ENCODE data around the gene ZBTB11. TPM values are rescaled to one million over a fixed set of nuclear protein-coding genes. Genes with fewer than 3 reads are reported as not detected.
"Not testable (repeated sequence)": the region's sequence is repeated elsewhere in the genome, so short reads cannot be mapped to it uniquely, and the experiment has no call there.

ZBTB11 gene
- total RNA-seq, 1 donor from 2014 or later: 18.8 TPM

GRCh38 chr3:101619734-101620133 is 57.2 kb downstream of the ZBTB11 start:
- Mint-ChIP-seq H3K4me3 (no peak overlapping the region), H3K27ac (no peak overlapping the region), H3K36me3 (no peaks in the 10 kb centered on the region), H3K27me3 (ENCODE audit: low read depth) (no peaks in the 10 kb centered on the region), H3K9me3 (peaks cover 4% of the 10 kb centered on the region), H3K4me1 (no peaks in the 10 kb centered on the region)
- no peak for DNase-seq (ENCODE audit: low spot score in 2 of 2, unreplicated experiment in 2 of 2)
- no peak for TF ChIP-seq CTCF (IDR thresholded peaks at IDR 0.05; ENCODE audit: unreplicated experiment)

GRCh38 chr3:101618726-101619125 is 58.2 kb downstream of the ZBTB11 start:
- peaks cover 3% of the 10 kb centered on the region for H3K9me3 Mint-ChIP-seq

GRCh38 chr3:101617478-101617877 is 59.5 kb downstream of the ZBTB11 start:
- no peak for TF ChIP-seq CTCF (IDR thresholded peaks at IDR 0.05; ENCODE audit: unreplicated experiment)
- H3K36me3 Mint-ChIP-seq: no peaks in the 10 kb centered on the region
- no peaks in the 10 kb centered on the region for H3K4me1 Mint-ChIP-seq
- H3K4me3 Mint-ChIP-seq: no peak overlapping the region
- DNase-seq (ENCODE audit: low spot score in 2 of 2, unreplicated experiment in 2 of 2): no peak
- H3K27me3 Mint-ChIP-seq (ENCODE audit: low read depth): no peaks in the 10 kb centered on the region
- H3K9me3 Mint-ChIP-seq: peaks cover 3% of the 10 kb centered on the region
- no peak overlapping the region for H3K27ac Mint-ChIP-seq

More at GRCh38 chr3:101618726-101619125, 58.2 kb downstream of the ZBTB11 start:
- no peaks in the 10 kb centered on the region for H3K36me3 Mint-ChIP-seq
- no peak for TF ChIP-seq CTCF (IDR thresholded peaks at IDR 0.05; ENCODE audit: unreplicated experiment)
- H3K27ac Mint-ChIP-seq: no peak overlapping the region
- no peaks in the 10 kb centered on the region for H3K4me1 Mint-ChIP-seq
- H3K4me3 Mint-ChIP-seq: no peak overlapping the region
- H3K27me3 Mint-ChIP-seq (ENCODE audit: low read depth): no peaks in the 10 kb centered on the region
- no peak for DNase-seq (ENCODE audit: low spot score in 2 of 2, unreplicated experiment in 2 of 2)

GRCh38 chr3:101615525-101615924 is 61.4 kb downstream of the ZBTB11 start:
- Mint-ChIP-seq H3K4me3 (no peak overlapping the region), H3K36me3 (no peaks in the 10 kb centered on the region), H3K4me1 (no peaks in the 10 kb centered on the region), H3K9me3 (no peaks in the 10 kb centered on the region), H3K27ac (no peak overlapping the region), H3K27me3 (ENCODE audit: low read depth) (no peaks in the 10 kb centered on the region)
- TF ChIP-seq CTCF (IDR thresholded peaks at IDR 0.05; ENCODE audit: unreplicated experiment): no peak
- no peak for DNase-seq (ENCODE audit: low spot score in 2 of 2, unreplicated experiment in 2 of 2)

GRCh38 chr3:101613014-101613413 is 63.9 kb downstream of the ZBTB11 start:
- H3K9me3 Mint-ChIP-seq; H3K27ac Mint-ChIP-seq; H3K27me3 Mint-ChIP-seq (ENCODE audit: low read depth); H3K4me3 Mint-ChIP-seq; H3K36me3 Mint-ChIP-seq; DNase-seq (ENCODE audit: low spot score in 2 of 2, unreplicated experiment in 2 of 2); H3K4me1 Mint-ChIP-seq: not testable (repeated sequence)

GRCh38 chr3:101611023-101611422 is 65.9 kb downstream of the ZBTB11 start:
- Mint-ChIP-seq H3K9me3 (no peaks in the 10 kb centered on the region), H3K4me3 (no peak overlapping the region), H3K36me3 (no peaks in the 10 kb centered on the region), H3K4me1 (no peaks in the 10 kb centered on the region), H3K27me3 (ENCODE audit: low read depth) (no peaks in the 10 kb centered on the region), H3K27ac (no peak overlapping the region)
- TF ChIP-seq CTCF (IDR thresholded peaks at IDR 0.05; ENCODE audit: unreplicated experiment): no peak
- DNase-seq (ENCODE audit: low spot score in 2 of 2, unreplicated experiment in 2 of 2): no peak

- not testable (repeated sequence) for H3K9me3 Mint-ChIP-seq; H3K36me3 Mint-ChIP-seq; H3K4me1 Mint-ChIP-seq; DNase-seq (ENCODE audit: low spot score in 2 of 2, unreplicated experiment in 2 of 2); H3K4me3 Mint-ChIP-seq; H3K27ac Mint-ChIP-seq; H3K27me3 Mint-ChIP-seq (ENCODE audit: low read depth)
Observed at GRCh38 chr3:101605398-101605797, 71.5 kb downstream of the ZBTB11 start.

Measured in mesothelial cell of epicardium (in vitro differentiated cells).